ENCODE measurements around the gene EHMT1. TPM values are rescaled to one million over a fixed set of nuclear protein-coding genes. Genes with fewer than 3 reads are reported as not detected.

Gene EHMT1
- total RNA-seq, 4 donors from 2014 or later: 57.6 to 103 (median 76.8) TPM

GRCh38 chr9:137679249-137679648, 60.4 kb downstream of the EHMT1 start:
- TF ChIP-seq CTCF (IDR thresholded peaks at IDR 0.05): no peak
- ATAC-seq (ENCODE audit: low FRiP score): no peak
- DNase-seq (ENCODE audit: low spot score): no peak

- ATAC-seq (ENCODE audit: low FRiP score) (no peak), DNase-seq (ENCODE audit: low spot score) (no peak)
- TF ChIP-seq CTCF (IDR thresholded peaks at IDR 0.05): no peak
Measured at GRCh38 chr9:137679695-137680305, 61.0 kb downstream of the EHMT1 start.

GRCh38 chr9:137680444-137681358, 61.9 kb downstream of the EHMT1 start:
- DNase-seq (ENCODE audit: low spot score) (no peak), ATAC-seq (ENCODE audit: low FRiP score) (no peak)
- TF ChIP-seq CTCF (IDR thresholded peaks at IDR 0.05): no peak

- TF ChIP-seq CTCF (IDR thresholded peaks at IDR 0.05): no peak
- ATAC-seq (ENCODE audit: low FRiP score) (no peak), DNase-seq (ENCODE audit: low spot score) (no peak)
Measured at GRCh38 chr9:137682428-137683105, 63.8 kb downstream of the EHMT1 start.

- ATAC-seq (ENCODE audit: low FRiP score) (no peak), DNase-seq (ENCODE audit: low spot score) (no peak)
- TF ChIP-seq CTCF (IDR thresholded peaks at IDR 0.05): no peak
Measured at GRCh38 chr9:137683262-137683864, 64.6 kb downstream of the EHMT1 start.

- ATAC-seq (ENCODE audit: low FRiP score): no peak
Measured at GRCh38 chr9:137685035-137685740, 66.4 kb downstream of the EHMT1 start.

More at GRCh38 chr9:137685035-137685740, 66.4 kb downstream of the EHMT1 start:
- no peak for TF ChIP-seq CTCF (IDR thresholded peaks at IDR 0.05)
- DNase-seq (ENCODE audit: low spot score): no peak
